Glutamatergic neuron (in vitro differentiated cells): Measurements from ENCODE around the gene CNTNAP2. TPM values are rescaled to one million over a fixed set of nuclear protein-coding genes. Genes with fewer than 3 reads are reported as not detected.

Source experiments
- DNase-seq: peaks from one replicate; pipeline ENCODE4 v3.0.0; 2022
- H3K27ac Mint-ChIP-seq: one replicate; pipeline ENCODE4 v1.8.0; 2020; ENCODE audit warnings: mild to moderate bottlenecking, mixed read lengths, inconsistent platforms; ENCODE audit not compliant: unreplicated experiment
- H3K27me3 Mint-ChIP-seq: one replicate; pipeline ENCODE4 v1.8.0; 2020; ENCODE audit warnings: mild to moderate bottlenecking, moderate library complexity, mixed read lengths, inconsistent platforms; ENCODE audit not compliant: unreplicated experiment
- H3K36me3 Mint-ChIP-seq: one replicate; pipeline ENCODE4 v1.8.0; 2020; ENCODE audit warnings: mild to moderate bottlenecking, mixed read lengths, inconsistent platforms; ENCODE audit not compliant: unreplicated experiment
- H3K4me1 Mint-ChIP-seq: one replicate; pipeline ENCODE4 v1.8.0; 2020; ENCODE audit warnings: mild to moderate bottlenecking, low read depth, mixed read lengths, inconsistent platforms; ENCODE audit not compliant: unreplicated experiment
- H3K4me3 Mint-ChIP-seq: one replicate; pipeline ENCODE4 v1.8.0; 2020; ENCODE audit warnings: mild to moderate bottlenecking, mixed read lengths, inconsistent platforms; ENCODE audit not compliant: unreplicated experiment
- H3K9me3 Mint-ChIP-seq: one replicate; pipeline ENCODE4 v1.8.0; 2020; ENCODE audit warnings: mild to moderate bottlenecking, moderate library complexity, mixed read lengths, inconsistent platforms; ENCODE audit not compliant: unreplicated experiment
- total RNA-seq: library from RNA; stranded (reverse); fragmentation: NEBNext Ultra II Directional; extraction: Animal tissue kit (Norgen Biotek cat#: 25700); gene quantifications from one replicate; pipeline ENCODE4 v1.2.1, GENCODE V29; 2021; ENCODE audit not compliant: unreplicated experiment
- TF ChIP-seq, protein P1 (sequence below): fragments of 200-600 bp; sonication (generic); IDR thresholded peaks from one replicate; pipeline ENCODE4 v1.5.0; 2021; ENCODE audit not compliant: partially characterized antibody, unreplicated experiment

The CNTNAP2 gene
- total RNA-seq, 1 donor from 2014 or later, result 25.8 TPM

DNA sequence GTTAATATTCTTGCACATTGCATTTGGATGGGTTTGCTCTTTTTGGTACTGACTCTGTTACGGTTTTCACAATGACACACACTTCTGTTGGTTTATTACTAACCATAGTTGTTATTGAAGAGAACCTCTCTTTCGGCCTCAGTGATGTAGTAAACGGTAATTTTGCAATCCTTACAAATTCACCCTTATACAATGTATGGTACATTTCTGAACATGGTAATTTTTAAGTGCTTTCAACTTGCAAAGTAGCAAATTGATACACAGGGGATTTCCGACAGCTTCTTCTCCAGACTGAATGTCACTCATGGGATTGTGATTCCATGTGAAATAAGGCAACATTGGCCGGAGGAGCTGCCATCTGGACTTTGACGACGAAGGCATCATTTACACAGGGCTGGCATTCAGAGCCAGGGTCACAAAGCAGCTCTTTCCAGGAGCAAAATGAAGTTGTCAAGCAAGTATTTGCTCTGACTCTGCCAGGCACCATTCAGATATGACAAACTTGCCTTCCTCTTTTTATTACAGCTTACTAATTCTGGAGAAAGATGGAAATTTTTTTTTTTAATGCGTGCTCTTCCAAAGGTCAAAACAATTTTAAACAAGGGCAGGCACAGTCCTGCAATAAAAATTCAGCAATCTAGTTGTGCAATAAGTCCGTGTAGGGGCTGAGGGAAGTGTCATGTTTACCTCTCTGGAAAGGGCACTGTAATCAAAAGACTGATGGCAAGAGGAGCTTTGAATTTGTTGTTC lies 1762.5 kb downstream of the CNTNAP2 start:
- TF ChIP-seq, protein P1, sequence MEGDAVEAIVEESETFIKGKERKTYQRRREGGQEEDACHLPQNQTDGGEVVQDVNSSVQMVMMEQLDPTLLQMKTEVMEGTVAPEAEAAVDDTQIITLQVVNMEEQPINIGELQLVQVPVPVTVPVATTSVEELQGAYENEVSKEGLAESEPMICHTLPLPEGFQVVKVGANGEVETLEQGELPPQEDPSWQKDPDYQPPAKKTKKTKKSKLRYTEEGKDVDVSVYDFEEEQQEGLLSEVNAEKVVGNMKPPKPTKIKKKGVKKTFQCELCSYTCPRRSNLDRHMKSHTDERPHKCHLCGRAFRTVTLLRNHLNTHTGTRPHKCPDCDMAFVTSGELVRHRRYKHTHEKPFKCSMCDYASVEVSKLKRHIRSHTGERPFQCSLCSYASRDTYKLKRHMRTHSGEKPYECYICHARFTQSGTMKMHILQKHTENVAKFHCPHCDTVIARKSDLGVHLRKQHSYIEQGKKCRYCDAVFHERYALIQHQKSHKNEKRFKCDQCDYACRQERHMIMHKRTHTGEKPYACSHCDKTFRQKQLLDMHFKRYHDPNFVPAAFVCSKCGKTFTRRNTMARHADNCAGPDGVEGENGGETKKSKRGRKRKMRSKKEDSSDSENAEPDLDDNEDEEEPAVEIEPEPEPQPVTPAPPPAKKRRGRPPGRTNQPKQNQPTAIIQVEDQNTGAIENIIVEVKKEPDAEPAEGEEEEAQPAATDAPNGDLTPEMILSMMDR, result no peak
- Mint-ChIP-seq H3K27ac (peak overlapping the region; percentile 90), H3K4me1 (peaks cover 24% of the 10 kb centered on the region), H3K9me3 (peaks cover 5% of the 10 kb centered on the region), H3K27me3 (no peaks in the 10 kb centered on the region), H3K4me3 (peak overlapping the region; percentile 35), H3K36me3 (peaks cover 5% of the 10 kb centered on the region)
- peak; percentile 35 for DNase-seq

DNA sequence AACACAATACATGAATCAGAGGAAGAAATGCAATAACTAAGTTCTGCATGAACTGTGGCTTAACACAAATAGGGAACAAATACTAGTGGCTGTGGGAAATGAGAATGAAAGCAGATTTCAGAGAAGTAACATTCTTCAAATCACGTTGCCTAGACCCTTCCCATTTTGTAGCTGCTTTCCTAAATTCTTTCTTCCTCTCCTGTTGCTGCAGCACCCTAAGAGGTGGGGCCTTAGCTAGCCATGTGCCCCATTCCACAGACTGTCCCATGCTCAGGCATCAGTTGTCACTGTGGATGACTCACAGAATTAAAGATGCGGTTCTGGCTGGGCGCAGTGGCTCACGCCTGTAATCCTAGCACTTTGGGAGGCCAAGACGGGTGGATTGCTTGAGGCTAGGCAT lies 1769.3 kb downstream of the CNTNAP2 start:
- Mint-ChIP-seq H3K9me3 (no peaks in the 10 kb centered on the region), H3K4me3 (no peak overlapping the region), H3K27me3 (peaks cover 3% of the 10 kb centered on the region), H3K36me3 (no peaks in the 10 kb centered on the region), H3K4me1 (no peaks in the 10 kb centered on the region), H3K27ac (no peak overlapping the region)
- TF ChIP-seq, protein P1, result no peak
- no peak for DNase-seq

DNA sequence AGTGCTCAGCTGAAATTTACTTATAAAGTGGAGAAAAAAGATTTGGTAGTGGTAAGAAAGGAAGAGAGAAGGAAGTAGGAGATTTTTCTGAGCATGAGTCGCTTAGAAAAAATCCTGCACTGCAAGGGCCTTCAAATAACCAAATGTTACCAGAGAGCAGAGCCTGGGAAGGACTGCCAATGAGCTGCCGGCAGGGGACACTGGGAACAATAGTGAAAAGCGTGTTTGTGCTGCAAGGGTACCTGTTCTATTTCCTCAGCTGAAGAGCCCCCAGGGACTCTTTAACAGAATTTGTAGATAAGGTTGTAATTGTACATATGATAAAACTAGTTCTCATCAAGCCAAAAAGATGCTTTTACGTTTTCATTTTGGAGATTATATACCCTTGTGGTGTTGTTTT lies 1777.7 kb downstream of the CNTNAP2 start:
- Mint-ChIP-seq H3K36me3 (no peaks in the 10 kb centered on the region), H3K27ac (no peak overlapping the region), H3K9me3 (no peaks in the 10 kb centered on the region), H3K27me3 (no peaks in the 10 kb centered on the region), H3K4me3 (no peak overlapping the region), H3K4me1 (peaks cover 4% of the 10 kb centered on the region)
- TF ChIP-seq, protein P1, result no peak
- DNase-seq, result no peak

DNA sequence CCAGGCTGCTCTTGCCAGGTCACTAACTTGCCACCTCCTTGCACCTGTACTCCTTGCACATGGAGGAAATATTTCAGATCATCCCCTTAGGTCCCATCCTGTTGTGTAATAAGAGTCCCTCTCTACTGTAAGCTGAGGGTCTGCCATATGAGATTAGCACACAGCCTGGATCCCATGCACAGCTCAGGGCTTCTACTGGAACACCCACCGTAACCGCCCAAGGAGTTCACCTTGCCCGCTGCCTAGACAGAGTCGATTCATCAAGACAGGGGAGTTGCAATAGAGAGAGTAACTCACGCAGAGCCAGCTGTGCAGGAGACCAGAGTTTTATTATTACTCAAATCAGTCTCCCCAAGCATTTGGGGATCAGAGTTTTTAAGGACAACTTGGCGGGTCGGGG lies 1779.5 kb downstream of the CNTNAP2 start:
- TF ChIP-seq, protein P1, result no peak
- no peak overlapping the region for H3K27ac Mint-ChIP-seq
- no peaks in the 10 kb centered on the region for H3K27me3 Mint-ChIP-seq
- no peak for DNase-seq
- no peaks in the 10 kb centered on the region for H3K9me3 Mint-ChIP-seq
- H3K4me3 Mint-ChIP-seq, result no peak overlapping the region
- peaks cover 5% of the 10 kb centered on the region for H3K36me3 Mint-ChIP-seq
- H3K4me1 Mint-ChIP-seq, result peaks cover 4% of the 10 kb centered on the region

DNA sequence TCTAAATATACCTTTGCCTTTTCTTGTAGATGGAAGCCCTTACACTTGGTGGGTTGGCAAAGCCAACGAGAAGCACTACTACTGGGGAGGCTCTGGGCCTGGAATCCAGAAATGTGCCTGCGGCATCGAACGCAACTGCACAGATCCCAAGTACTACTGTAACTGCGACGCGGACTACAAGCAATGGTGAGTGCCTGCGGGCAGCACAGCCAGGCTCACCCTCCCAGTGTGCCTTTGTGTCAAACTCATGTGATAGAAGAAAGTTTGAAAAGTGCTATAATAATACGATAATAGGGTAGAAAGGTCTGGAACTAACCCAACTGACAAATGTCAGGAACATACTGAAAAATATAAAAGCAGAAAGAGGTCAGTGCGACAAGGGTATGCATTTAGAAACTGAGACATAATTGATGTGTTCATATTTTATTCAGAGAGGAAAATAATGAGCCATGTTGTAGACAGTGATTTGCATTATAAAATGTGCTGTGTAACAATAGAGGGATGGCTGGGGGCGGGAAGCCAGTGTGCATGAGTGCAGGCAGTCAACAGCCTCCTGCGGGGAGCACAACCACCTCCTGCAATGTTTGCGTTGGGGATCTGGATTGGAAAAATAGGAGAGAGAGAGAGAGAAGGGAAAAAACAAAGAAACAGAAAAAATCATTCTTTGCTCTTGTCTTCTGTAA lies 1787.1 kb downstream of the CNTNAP2 start:
- TF ChIP-seq, protein P1, result no peak
- H3K4me1 Mint-ChIP-seq, result no peaks in the 10 kb centered on the region
- no peaks in the 10 kb centered on the region for H3K27me3 Mint-ChIP-seq
- H3K4me3 Mint-ChIP-seq, result no peak overlapping the region
- no peak for DNase-seq
- peaks cover 1% of the 10 kb centered on the region for H3K9me3 Mint-ChIP-seq
- H3K36me3 Mint-ChIP-seq, result peaks cover 14% of the 10 kb centered on the region
- H3K27ac Mint-ChIP-seq, result no peak overlapping the region
